Middle frontal gyrus (tissue), 1 donor: ENCODE data around the gene F10.

Experiments used
- DNase-seq: peaks from one replicate; pipeline ENCODE4 v3.0.0-alpha.2; 2015; ENCODE audit warnings: low spot score; ENCODE audit errors: extremely low spot score

Gene F10

GRCh38 chr13:113086031-113086750, 36.4 kb upstream of the F10 start:
- DNase-seq = no peak

GRCh38 chr13:113086991-113087922, 35.3 kb upstream of the F10 start:
- DNase-seq = no peak

DNA sequence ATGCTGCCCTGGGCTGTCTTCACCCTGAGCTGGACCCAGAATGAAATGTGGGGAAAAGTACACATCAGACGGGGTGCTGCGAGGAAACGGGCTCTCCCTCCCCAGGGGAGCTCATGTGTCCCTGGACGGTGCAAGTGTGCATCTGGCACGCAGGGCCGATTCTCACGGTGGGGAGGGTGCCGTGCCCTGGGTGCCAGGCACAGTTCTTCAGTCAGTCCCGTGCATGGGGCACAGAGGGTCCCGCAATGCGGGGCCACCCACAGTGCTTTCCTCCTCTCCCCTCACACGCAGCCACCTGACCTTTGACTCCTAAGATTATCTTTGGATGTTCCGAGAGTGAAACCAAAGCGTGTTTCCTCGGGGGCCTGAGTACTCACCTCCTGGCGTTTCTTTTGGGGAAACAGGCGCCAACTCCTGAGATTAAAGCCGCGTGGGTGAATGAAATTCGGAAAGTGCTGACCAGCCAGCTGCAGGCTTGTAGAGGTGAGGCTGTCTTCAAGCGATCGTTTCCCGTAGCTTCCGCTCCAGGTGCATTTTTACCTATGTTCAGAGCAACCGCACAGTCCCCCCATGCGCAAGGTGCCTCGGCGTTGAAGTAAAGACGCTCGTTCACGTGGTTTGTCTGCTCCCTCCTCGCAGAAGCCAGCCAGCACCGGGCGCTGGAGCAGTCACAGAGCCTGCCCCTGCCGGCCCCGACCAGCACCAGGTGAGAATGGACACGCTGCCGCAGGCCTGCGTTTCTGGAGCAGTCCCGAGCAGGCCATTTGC, 34.5 kb upstream of the F10 start:
- DNase-seq = no peak

DNA sequence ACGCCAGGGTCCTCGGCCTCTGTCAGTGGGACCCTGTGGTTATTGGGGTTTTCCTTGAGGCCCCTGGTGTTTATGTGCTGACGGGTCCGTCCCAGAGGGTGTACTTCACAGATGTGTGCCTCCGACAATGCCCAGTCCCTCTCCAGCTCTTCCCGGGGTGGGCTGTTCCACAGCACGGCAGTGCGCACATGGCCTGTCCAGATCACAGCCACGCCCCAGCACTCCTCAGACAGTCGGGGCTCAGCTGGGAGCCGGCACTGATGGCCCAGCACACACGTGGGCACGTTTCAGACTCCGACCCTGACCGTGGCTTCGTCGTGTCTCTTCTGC, 33.9 kb upstream of the F10 start:
- DNase-seq = no peak

- DNase-seq = no peak
Observed at GRCh38 chr13:113089693-113090414, 32.7 kb upstream of the F10 start.

- DNase-seq = no peak
Observed at GRCh38 chr13:113090415-113090770, 32.2 kb upstream of the F10 start.

DNA sequence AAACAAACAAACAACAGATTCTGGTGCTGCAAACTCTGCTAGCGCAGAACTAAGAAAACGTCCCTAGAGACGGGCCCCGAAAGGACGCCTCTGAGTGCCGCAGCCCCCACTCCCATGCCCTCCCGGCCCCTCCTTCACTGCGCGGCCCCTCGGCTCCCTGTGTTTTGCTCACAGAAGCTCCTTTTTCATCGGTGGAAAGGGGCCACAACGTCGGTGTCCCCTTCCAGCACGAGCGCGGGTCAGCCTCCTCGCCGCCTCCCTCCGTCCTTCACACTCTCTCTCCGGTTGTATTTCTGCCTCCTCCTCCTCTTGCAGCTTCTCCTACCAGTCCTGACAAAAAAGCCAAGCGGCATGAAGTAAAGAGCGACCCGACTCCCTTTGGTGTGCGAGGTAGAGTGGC, 31.8 kb upstream of the F10 start:
- no peak for DNase-seq

DNA sequence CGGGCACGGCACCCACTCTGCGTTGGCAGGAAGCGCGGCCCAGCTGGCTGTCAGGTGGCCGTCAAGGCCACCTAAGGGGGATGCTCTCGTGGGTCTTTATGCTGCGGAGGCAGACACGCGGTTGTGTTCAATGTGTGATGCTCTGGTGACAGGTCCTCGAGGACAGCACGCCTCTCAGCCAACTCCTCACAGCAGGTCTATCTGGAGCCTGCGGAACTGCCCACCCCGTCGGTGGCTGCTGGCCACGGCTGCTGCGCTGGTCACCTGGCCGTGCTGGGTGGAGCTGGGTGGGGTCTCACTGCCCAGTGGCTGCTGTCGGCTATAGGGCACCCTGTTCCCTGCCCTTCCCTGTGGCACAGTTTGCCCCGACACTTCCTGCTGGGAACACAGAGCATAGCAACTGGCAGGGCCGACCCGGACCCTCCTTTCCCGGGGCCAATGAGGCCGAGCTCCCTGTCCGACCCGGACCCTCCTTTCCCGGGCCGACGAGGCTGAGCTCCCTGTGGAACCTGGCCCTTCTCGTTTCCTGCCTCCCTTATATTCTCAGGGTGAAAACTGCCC, 31.3 kb upstream of the F10 start:
- no peak for DNase-seq

DNA sequence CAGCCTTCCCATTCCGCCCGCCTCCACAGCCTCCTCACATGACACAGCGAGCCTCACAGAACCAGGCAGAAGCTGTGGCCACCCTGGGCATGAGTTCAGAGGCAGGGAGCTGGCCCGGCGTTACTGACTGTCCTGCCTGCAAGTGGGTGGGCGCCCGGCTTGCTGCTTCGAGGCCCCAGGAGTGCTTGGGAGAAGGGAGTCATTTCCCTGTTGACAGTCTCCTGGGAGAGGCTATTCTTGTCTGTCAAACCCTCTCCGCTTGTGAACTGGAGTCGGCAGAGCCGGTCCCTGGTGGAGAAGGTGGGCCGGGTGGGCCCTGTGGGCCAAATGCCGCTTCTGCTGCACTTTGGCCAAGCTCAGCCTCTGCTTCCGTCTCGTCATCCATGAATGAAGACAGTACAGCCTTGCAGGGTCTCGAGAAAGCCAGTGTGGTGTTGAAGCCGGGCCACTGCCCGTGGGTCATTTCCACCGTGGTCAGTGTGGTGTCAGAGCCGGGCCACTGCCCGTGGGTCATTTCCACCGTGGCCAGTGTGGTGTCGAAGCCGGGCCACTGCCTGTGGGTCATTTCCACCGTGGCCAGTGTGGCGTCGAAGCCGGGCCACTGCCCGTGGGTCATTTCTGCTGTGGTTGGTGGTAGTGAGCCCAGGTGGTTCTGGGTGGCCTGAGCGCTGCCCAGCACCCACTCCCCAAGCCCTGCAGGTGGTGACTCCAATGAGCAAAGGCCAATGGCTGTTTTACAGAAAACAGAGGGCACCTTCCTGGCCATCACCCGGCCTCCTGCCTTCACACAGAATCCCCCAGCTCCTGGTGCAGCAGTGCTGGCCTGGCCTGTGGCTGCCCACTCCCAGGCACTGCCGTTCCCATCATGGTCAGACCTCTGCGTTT, 30.5 kb upstream of the F10 start:
- no peak for DNase-seq

- no peak for DNase-seq
Observed at GRCh38 chr13:113092776-113093579, 29.6 kb upstream of the F10 start.

DNA sequence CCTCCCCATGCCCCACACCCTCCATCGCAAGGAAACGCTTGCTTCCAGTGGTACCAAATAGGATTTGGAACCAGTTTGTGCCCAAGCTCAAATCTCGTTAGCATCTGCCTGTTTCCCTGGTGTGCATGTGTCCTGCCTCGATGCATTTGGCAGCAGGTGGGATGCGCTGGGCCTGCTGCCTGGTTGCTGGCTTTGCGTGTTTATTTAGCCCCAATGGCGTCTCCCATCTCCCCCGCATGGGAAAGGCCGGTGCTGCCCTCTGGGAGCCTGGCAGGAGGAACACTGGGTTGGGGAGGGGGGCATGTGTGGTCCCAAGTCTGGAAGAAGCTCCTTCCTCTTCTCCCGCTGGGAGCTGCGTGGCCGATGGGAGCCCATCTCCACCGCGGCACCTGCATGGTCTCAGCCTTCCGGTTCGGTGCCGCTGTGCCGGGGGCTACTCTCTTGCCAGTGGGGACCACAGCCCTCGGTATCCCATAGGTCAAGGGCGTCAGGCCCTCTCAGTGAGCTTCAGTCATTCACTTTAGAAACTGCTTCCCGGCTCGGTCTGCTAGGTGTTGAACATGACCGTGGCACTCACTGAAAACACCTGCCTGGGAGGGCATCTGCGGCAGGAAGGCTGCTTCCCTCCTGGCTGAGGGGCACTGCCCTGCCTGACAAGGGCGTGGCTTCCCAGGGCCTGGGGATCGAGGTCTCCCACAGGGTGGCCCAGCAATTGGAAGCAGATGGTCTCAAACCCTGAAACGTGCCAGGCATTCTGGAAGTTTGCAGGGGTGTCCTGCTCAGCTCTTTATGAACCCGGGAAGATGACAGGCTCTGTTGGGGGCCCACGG, 28.8 kb upstream of the F10 start:
- no peak for DNase-seq

GRCh38 chr13:113094410-113094800, 28.2 kb upstream of the F10 start:
- DNase-seq = no peak

DNA sequence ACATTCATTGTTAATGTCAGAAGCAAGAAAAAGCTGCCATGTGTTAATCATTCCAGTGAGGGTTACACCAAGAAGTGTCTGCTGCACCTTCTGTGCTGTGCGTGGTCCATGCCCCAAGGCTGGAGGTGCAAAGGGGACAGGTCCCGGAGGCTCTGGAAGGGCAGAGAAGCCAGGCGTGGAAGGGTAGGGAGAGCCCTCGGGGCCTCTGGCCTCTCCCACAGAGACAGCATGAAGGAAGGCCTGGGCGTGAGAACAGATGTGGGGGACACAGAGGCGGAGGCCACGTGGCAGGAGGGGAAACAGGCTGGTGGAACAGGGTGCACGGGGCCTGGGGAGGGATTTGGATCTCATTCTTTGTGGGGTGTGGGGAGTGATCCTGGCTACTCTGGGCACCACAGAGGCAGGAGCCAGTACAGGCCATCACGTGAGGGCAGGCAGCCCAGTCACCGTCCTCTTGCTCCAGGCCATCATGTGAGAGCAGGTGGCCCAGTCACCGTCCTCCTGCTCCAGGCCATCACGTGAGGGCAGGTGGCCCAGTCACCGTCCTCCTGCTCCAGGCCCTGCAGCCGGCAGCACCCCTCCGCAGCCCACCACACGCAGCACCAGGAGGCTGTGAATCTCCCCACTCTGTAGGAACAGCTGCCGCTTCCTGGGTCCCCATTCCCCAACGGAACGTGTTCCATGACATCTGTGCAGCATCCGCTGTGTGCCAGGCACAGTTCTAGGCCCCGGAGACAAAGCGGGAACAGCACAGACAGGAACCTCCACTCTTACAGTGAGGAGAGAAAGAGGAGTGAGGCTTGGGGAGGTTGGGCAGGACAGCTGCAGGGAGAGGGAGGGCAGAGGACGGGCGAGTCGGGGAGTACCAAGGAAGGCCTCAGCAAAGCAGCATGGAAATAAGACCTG, 27.2 kb upstream of the F10 start:
- no peak for DNase-seq

DNA sequence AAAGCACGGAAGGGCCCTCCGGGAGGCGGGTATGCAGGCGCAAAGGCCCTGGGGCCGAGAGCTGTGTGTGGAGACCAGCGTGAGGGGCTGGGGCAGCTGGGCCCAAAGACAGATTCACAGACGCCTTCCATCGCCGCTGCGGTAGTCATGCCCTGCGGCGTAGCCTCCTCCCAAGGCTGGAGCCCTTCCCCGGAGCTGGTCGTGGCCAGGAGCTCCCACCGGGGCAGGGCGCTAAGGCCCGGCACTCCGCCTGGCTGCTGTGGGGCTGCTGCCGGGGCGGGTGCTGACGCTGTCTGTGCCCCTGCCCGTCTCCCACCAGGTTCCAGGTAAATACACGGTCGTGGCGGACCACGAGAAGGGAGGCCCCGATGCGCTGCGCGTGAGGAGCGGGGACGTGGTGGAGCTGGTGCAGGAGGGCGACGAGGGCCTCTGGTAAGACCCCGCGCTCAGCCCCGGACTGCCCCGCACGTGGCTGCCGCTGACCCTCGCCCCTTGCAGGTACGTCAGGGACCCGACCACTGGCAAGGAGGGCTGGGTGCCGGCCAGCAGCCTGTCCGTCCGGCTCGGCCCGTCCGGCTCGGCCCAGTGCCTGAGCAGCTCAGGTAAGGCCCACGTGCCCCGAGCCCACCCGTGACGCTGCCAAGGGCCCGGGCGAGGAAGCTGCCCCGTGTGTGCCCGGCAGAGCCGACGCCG, 26.4 kb upstream of the F10 start:
- DNase-seq = no peak

DNA sequence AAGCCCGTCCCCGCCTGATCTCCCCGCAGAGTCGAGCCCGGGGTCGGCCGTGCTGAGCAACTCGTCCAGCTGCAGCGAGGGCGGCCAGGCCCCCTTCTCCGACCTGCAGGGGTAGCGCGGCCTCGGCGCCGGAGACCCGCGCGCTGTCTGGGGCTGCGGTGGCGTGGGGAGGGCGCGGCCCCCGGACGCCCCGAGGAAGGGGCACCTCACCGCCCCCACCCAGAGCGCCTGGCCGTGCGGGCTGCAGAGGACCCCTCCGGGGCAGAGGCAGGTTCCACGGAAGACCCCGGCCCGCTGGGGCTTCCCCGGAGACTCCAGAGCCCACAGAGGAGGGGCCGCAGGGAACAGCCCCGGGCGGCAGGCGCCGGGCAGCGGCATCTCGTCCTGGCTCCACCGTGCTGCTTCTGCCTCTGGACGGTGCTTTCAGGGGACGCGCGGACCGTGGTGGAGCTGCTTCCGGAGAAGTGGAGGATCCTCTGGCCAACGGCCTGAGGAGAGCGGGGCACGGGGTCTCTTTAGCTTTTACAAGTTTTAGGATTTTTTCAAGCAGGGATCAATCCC, 25.8 kb upstream of the F10 start:
- no peak for DNase-seq

- DNase-seq = no peak
Observed at GRCh38 chr13:113097651-113098050, 24.9 kb upstream of the F10 start.
